Measurements from ENCODE around the gene SIMC1.
"Not testable (repeated sequence)": the region's sequence is repeated elsewhere in the genome, so short reads cannot be mapped to it uniquely, and the experiment has no call there.

DNA sequence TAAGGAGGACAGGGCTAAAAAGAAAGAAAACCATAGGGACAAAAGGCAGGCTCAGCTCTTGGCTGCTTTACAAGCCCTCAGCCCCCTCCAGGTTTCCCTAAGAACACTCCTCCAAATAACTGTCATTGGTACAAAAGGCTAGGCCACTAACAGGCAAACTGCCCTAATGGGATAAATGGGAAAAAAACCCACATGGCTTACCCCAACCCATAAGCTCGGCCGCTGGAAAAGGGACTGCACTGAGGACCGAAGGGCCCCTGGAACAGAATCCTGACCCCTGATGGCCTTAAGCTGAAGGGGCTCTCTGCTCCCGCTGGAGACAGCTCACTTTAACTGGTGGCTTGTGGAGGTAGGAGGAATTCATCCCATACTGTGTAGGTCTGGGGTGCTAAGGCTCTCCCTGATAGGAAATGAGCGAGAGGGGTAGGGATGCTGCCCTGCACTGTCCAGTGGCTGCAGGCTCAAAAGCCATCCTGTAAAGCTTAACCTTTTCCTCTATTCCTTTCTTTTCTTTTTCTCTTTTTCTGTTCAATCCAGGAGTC is 21.0 kb upstream of the SIMC1 start:
- TF ChIP-seq, protein P1, sequence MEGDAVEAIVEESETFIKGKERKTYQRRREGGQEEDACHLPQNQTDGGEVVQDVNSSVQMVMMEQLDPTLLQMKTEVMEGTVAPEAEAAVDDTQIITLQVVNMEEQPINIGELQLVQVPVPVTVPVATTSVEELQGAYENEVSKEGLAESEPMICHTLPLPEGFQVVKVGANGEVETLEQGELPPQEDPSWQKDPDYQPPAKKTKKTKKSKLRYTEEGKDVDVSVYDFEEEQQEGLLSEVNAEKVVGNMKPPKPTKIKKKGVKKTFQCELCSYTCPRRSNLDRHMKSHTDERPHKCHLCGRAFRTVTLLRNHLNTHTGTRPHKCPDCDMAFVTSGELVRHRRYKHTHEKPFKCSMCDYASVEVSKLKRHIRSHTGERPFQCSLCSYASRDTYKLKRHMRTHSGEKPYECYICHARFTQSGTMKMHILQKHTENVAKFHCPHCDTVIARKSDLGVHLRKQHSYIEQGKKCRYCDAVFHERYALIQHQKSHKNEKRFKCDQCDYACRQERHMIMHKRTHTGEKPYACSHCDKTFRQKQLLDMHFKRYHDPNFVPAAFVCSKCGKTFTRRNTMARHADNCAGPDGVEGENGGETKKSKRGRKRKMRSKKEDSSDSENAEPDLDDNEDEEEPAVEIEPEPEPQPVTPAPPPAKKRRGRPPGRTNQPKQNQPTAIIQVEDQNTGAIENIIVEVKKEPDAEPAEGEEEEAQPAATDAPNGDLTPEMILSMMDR (IDR thresholded peaks at IDR 0.05 in 2 of 3, conservative IDR thresholded peaks at IDR 0.05 in 1 of 3; ENCODE audit: borderline replicate concordance in 1 of 3, insufficient read depth in 1 of 3, low read depth in 2 of 3, low read length in 2 of 3) = not testable (repeated sequence)
- TF ChIP-seq POLR2A (IDR thresholded peaks at IDR 0.05; ENCODE audit: borderline replicate concordance, extremely low read depth, insufficient read depth, insufficient read length); SIN3A (IDR thresholded peaks at IDR 0.05; ENCODE audit: low read depth); POLR2AphosphoS5 (IDR thresholded peaks at IDR 0.05; ENCODE audit: low read depth, low read length); YY1 (IDR thresholded peaks at IDR 0.05; ENCODE audit: extremely low read depth, insufficient replicate concordance, low read depth, low read length); JUND (IDR thresholded peaks at IDR 0.05); EZH2phosphoT487 (IDR thresholded peaks at IDR 0.05; ENCODE audit: borderline replicate concordance); FOSL1 (IDR thresholded peaks at IDR 0.05; ENCODE audit: low read depth): not testable (repeated sequence)
